M059J (cell line): ENCODE data around the gene NAGPA. TPM values are rescaled to one million over a fixed set of nuclear protein-coding genes. Genes with fewer than 3 reads are reported as not detected.
"Not testable (repeated sequence)": the region's sequence is repeated elsewhere in the genome, so short reads cannot be mapped to it uniquely, and the experiment has no call there.

Experiments
- DNase-seq: peaks from one replicate; pipeline ENCODE4 v3.0.0-alpha.2; 2012; ENCODE audit warnings: low read depth
- total RNA-seq: library from RNA; depleted of rRNA; stranded (reverse); fragments of >200 nt; shearing (Covaris generic); gene quantifications from 2 replicates; pipeline ENCODE4 v1.2.3, GENCODE V29; 2014; rRNA removed

NAGPA gene, protein sequence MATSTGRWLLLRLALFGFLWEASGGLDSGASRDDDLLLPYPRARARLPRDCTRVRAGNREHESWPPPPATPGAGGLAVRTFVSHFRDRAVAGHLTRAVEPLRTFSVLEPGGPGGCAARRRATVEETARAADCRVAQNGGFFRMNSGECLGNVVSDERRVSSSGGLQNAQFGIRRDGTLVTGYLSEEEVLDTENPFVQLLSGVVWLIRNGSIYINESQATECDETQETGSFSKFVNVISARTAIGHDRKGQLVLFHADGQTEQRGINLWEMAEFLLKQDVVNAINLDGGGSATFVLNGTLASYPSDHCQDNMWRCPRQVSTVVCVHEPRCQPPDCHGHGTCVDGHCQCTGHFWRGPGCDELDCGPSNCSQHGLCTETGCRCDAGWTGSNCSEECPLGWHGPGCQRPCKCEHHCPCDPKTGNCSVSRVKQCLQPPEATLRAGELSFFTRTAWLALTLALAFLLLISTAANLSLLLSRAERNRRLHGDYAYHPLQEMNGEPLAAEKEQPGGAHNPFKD
- total RNA-seq: 19.0 and 28.6 TPM in 2 replicates

DNA sequence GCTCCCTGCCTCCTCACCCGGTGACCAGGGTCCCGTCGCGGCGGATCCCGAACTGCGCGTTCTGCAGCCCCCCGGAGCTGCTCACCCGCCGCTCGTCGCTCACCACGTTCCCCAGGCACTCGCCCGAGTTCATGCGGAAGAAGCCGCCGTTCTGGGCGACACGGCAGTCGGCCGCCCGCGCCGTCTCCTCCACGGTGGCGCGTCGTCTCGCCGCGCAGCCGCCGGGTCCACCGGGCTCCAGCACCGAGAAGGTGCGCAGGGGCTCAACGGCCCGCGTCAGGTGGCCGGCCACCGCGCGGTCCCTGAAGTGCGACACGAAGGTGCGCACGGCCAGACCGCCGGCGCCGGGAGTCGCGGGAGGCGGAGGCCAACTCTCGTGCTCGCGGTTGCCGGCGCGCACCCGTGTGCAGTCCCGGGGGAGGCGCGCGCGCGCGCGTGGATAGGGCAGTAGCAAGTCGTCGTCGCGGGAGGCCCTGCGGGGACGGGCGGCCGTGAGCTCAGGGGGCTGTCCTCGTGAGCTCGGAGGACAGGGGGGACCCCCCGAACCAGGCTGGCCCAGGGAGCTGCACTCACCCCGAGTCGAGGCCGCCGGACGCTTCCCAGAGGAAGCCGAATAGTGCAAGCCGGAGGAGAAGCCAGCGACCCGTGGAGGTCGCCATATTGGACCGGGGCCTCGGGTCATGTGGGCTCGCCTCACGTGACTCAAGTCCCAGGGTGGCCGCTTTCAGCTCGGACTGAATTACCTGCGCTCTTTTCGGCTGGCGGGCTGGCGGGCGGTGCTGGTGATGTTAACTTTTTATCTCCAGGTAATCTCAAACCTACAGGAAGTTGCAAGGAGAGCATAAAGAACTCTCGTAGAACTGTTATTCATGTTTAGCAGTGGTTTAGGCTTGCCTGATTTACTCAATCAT is at the start of gene NAGPA:
Gene NAGPA (minus strand): TSS at position 680 of the 911 bp plus-strand sequence. CDS start 21 bp downstream, at position 659.
- peak; percentile 77 for DNase-seq

DNA sequence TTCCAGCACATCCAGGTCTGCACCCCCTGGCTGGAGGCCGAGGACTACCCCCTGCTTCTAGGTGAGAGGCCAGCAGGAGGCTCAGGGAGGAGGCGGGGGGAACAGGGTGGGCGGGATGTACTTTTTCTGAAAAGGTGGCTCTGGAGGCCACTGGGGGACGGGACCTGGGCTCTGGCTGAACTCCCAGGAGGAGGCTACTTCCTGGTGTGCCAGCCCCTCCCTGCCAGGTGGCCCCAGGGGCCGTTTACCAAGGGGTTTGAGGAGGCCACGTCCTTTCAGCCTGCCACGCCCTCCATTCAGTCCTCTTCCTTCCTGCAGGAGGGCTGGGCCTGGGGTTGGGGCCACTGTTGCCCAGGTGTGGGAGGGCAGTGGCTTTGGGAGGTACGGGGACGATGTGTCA is 47.3 kb upstream of the NAGPA start:
- DNase-seq: not testable (repeated sequence)

DNA sequence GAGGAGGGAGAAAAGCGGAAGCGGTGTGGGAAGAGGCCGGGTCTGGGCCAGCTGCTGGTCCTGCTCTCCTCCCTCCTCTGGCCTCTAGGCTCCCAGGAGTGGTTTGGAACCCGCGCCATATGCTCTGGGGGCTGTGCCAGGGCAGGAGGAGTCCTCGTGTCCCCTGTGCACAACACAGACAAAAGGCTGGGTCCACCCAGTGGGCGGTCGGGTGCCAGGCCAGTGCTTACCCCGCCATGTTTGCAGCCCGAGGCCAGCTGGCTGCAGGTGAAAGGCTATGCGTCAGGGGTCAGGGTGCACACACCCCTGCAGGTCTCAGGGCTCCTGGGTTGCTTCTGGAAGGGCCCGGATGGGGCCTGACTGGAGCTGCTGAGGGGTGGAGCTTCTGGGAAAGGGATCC is 46.7 kb upstream of the NAGPA start:
- not testable (repeated sequence) for DNase-seq

DNA sequence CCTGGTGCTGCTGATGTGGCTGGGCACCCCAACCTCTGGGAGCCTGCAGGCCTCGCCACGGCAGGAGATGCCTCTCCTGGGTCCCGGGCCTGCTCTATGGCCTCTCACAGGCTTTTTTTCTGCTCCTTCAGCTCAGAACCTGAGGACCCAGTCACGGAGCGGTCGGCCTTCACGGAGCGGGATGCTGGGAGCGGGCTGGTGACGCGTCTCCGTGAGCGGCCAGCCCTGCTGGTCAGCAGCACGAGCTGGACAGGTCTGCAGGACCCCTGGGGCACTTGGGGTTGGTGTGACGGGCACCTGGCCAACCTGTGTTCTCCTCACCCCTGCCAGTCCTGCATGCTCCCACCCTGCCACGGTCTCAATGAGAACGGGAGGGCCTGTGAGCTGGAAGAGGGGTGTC is 44.9 kb upstream of the NAGPA start:
- no peak for DNase-seq

DNA sequence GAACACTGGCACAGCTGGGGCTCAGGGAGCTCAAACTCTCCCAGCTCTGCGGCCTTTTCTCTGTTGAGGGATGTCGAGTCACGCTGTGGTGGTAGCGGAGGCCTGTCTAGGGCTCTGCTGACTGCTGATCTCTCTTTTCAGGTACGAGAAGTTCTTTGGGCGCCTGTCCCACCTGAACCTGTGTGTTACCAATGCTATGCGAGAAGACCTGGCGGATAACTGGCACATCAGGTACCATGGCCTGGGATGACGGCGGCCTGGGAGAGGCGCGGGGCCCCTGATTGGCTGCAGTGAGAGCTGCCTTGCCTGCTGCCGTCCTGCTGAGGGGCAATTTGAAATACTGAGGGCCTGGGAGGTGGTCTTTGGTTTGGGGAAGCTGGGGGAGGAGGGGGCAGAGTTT is 43.6 kb upstream of the NAGPA start:
- no peak for DNase-seq

DNA sequence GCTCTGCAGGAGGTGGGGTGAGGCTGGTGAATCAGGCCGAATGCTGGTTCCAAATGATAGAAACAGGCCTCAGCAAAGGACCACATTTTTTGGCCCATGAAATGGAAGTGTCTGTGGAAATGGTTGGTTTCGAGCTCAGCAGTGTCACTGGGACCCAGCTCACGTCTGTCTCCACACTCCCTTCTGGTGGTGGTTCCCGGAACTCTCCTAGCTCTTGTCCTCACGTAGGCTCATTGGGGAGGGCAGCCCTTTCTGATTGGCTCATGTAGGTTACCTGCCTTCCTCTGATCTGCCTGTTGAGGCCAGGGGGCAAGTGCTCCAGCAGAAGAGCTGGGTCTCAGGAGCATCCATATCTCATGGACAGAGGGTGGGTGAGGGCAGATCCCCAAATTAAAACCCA is 41.9 kb upstream of the NAGPA start:
- no peak for DNase-seq

DNA sequence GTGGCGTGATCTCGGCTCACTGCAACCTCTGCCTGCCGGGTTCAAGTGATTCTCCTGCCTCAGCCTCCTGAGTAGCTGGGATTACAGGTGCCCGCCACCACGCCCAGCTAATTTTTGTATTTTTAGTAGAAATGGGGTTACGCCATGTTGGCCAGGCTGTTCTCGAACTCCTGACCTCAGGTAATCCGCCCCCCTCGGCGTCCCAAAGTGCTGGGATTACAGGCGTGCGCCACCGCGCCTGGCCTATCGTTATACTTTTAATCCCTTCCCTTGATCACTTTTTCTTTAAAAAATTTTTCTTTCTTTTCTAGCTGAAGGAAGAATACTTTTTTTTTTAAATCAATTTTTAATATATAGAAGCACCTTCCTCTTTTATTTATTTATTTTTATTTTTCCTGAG is 40.0 kb upstream of the NAGPA start:
- not testable (repeated sequence) for DNase-seq

DNA sequence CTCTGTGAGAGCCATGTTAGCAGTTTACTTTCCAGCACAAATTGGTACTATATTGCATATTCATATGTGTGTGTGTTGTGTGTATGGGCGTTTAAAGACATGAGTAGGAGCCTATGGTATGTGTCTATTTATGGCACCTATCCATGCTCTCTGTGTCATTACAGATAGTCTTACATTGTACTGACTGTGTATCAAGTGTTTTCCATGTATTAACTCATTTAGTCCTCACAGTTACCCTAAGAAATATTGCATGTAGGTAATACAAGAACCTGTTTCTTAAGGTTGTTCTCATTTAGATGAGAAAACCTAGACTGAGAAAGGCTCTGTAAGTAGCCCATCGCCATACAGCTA is 39.5 kb upstream of the NAGPA start:
- no peak for DNase-seq

DNA sequence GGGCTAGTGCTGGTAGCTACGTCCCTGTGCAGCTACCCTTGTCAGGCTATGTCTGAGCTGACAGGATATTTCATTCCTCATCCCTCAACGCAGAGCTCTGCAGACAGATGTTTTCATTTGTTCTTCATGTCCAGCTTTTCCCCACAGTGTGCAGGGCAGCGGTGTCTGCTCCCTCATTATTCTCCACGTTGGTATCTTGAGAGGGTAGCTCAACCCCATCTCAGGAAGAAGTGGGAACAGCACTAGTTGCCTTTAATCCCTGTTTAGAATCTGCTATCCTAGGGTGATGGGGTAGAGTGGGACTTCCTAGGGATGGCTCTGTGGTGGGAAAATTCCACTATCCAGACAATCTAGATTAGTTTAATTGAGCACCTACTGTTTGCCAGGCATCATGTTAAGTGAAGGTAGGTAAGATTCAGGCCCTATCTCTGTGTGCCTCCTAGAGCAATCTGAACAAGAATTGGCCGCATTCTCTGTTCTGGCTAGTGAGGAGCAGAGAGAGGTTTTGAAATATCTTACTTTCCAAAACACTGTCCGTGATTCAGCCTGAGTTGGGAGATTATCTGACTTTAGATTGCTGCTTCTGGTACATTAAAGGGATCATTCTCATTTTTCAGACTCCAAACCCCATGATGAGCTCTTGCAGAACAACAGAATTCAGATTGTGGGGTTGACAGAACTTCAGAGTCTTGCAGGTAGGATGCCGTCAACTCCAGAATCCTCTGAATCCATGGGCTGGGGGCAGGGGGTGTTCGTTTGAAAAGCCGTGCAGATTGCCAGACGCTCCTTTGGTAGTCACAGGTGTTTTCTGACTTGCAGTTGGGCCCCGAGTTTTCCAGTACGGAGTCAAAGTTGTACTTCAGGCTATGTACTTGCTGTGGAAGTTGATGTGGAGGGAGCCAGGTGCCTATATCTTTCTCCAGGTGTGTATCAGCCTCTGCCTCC is 38.9 kb upstream of the NAGPA start:
- DNase-seq: no peak

DNA sequence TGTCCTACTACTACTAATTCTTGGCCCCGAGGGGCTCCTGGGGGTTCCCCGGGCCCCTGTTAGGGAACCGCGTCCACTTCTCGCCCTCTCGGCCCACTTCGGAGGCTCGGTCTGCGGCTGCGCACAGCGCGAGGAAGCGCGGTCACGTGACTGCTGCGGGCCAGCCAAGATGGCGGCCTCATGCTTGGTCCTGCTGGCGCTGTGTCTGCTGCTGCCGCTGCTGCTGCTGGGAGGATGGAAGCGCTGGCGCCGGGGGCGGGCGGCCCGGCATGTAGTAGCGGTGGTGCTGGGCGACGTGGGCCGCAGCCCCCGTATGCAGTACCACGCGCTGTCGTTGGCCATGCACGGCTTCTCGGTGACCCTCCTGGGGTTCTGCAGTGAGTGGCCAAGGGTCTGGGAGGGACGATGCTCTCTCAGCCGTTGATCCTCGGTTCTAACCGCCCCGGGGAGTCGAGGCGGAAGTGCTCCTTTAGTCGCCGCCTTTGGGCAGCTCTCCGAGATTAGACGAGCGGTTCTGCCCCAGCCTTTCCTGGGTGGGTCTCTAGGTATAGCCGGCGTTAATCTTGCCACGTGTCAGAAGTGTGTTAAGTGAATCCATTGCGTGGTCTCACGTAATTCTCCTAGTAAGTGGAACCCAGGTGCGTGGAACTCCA is 38.1 kb upstream of the NAGPA start, which contains the start of gene ALG1:
Gene ALG1 (plus strand): TSS at position 163 of the 653 bp plus-strand sequence. CDS start 7 bp downstream, at position 170.
- peak; percentile 78 for DNase-seq

DNA sequence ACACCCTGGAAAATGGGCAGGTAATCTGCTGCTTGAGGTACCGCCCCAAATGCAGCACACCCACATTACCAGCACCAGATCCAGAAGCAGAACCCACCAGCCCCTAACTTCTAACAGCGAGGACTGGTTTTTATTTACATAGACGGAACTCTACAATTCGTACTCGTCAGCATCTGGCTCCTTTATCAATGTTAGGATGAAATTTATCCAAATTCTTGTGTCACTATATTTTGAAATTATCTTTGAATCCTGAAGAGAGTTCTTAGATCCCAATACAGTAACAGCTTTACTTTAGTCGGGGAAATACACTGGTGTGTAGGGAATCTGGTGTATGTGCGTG is 37.6 kb upstream of the NAGPA start:
- DNase-seq: no peak

DNA sequence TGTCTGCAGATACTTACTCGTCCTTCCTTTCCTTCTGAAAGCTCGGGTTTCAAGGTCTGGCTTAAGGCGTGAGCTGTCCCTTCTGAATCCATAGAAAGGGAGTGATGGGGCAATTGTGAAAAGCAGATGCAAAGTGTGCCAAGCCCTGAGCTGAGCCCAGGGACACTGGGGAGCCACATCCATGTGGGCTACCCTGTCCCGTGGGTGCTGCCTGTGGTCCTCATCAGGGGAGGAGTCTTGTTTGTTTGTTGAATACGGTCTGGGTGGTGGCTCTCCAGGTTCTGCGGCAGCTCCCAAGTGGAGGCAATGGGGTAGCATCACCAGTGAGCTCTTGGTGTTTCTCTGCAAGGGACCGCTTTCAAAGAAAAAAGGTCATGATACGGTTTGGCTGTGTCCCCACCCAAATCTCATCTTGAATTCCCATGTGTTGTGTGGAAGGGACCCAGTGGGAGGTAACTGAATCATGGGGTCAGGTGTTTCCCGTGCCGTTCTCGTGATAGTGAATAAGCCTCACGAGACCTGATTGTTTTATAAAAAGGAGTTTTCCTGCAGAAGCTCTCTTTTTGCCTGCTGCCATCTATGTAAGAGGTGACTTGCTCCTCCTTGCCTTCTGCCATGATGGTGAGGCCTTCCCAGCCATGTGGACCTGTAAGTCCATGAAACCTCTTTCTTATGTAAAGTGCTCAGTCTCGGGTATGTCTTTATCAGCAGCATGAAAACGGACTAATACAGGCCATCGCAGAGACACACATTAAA is 36.9 kb upstream of the NAGPA start:
- no peak for DNase-seq

DNA sequence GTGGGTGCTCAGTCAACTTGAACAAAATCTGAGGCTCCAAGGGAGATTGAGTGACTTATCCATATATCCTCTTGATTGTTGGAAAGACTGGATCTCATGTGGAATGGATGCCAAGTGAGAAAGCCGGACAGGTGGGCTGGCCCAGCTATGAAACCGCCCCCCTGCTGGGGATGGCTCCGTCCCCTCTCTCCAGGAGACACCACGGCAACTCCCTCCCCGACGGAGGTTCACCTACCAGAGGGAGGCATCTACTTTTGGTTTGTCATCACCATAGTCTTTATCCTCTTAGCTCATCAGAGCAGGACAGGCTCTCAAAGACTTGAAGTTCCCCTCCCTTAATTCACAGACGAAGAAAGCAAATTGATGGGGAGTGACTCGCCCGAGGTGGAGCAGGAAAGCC is 36.1 kb upstream of the NAGPA start:
- DNase-seq: no peak

DNA sequence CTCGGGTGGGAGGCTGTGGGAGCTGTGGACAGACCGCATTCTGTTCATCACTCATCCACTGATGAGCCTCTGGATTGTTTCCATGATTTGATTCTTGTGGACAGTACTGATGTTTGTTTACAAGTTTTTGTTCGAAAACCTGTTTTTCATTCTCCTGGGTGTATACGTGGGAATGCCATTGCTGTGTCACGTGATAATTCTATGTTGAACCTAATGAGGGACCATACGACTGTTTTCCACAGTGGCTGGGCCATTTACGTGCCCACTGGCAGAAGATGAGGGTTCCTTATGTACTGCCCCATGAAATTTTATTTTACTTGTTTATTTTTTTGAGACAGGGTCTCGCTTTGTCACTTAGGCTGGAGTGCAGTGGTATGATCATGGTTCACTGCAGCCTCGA is 35.3 kb upstream of the NAGPA start:
- DNase-seq: no peak

DNA sequence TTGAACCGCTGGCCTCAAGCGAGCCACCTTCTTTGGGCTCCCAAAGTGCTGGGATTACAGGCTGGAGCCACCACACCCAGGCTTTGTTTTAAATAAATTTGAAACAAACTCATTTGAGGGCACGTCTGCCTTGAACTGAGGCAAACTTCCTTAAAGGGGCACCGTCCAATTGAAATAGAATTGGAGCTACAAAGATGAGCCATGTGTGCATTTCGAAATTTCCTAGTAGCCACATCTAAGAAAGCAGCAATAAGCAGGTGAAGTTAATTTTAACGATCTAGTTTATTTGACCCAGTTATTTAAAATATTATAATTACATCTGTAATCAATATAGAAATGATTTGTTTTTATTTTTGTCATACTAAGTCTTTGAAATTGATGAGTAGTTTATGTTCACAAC is 32.8 kb upstream of the NAGPA start:
- DNase-seq: no peak

DNA sequence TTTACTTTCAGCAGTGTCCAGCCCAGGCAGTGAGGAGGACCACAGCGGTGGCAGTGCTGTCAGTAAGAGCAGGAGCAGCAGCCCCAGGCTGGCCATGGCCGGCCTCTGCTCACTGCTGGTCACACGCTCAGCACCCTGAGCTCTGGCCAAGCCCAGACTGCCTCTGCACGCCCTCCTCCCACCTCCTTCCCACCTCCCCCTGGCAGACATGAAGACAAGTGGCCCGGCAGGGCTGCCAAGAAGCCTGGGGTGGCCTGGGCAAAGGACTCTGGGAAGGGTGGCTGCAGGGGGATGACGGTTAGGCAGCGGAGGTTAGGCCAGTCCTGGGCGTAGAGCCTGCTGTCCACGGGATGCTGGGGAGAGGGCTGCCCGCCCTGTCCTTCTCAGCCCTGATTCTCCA is 32.1 kb upstream of the NAGPA start, which contains the start of gene C16orf89:
Gene C16orf89 (minus strand): TSS at position 144 of the 400 bp plus-strand sequence. CDS start 48 bp downstream, at position 96.
- DNase-seq: no peak

DNA sequence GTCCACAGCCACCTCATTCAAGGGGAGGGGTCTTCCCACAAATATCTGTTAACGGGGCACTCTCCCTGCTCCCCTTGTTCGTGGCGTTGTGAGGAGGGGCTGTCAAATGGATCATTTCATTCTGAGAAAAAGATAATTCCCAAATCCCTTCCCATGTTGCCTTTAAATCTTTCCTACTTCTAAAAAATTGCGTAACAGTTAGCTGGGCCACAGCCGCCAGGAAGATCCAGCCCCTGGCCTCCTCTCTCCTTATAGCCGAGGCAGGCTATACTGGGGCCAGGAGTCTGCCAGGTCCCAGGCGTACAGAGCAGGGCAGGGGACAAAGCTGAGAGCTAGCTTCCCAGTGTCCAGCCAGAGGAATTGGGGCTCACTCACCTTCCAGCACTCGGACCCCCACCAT is 31.6 kb upstream of the NAGPA start:
- DNase-seq: no peak

DNA sequence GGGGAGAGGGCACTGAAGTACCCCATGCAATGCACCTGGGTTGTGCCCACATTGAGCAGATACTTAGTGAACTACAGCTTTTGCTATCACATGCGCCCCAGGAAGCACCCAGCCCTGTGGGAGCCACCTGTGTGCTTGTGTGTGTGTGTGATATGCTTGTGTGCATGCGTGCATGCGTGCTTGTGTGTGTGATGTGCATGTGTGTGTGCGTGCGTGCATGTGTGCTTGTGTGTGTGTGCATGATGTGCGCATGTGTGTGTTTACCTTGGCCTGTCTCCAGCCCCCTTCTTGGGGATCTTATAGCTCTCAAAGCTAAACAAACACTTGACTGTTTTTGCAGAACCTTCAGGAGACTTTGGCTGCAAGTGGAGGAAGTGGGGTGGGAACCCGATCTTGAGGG is 31.2 kb upstream of the NAGPA start:
- DNase-seq: no peak

DNA sequence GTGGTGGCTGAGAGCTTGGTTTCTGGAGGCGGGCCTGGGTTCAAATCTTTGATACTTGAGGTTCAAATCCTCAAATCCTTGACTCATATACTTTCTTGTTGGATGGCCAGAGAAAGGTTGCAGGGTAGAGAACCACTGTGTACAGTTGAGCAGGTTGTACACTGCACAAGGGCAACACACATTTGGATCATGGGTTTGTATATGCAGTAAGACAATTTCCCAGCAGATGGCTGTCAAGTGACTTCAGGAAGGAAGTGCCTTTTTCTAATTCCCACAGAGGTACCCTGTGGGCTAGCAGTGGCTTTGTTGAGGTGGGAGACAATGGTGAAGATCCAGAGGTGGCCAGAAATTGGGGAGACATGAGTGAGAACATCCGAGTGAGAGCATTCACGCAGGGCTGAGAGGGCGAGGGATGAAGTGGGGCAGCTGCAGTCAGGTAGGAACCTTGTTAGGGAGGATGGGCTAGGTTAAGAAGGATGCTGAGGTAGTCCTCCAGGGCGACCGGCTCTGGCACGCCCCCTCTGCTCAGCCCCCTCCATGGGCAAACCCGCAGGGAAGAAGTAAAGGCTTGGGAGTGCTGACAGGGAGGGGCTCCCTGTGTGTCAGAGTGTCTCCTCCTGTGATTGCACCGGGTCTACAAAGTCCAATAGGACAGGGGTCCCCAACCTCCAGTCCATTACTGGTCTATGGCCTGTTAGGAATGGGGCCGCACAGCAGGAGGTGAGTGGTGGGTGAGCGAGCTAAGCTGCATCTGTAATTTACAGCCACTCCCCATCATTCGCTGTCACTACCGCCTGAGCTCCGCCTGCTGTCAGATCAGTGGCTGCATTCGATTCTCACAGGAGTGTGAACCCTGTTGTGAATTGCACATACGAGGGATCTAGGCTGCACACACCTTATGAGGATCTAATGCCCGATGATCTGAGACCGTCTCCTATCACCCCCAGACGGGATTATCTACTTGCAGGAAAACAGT is 29.3 kb upstream of the NAGPA start:
- DNase-seq: no peak
